Liver (tissue), 9 donors: ENCODE measurements around the gene CDCA8. TPM values are rescaled to one million over a fixed set of nuclear protein-coding genes. Genes with fewer than 3 reads are reported as not detected.

Experiments
- DNase-seq: peaks from one replicate; pipeline ENCODE4 v3.0.0-alpha.2; 2017; ENCODE audit warnings: low spot score
- H3K27ac ChIP-seq, 2 donors: one replicate each; pipeline ENCODE4 v1.7.0; 2013; ENCODE audit warnings: inconsistent platforms in 2 of 2, low read length in 2 of 2, control low read depth in 1 of 2, low read depth in 1 of 2, mild to moderate bottlenecking in 1 of 2
- H3K27me3 ChIP-seq, 4 donors: one replicate each; pipeline versions ENCODE4 v1.6.1 to v1.7.0; 2013; ENCODE audit warnings: low read length in 3 of 4, inconsistent platforms in 1 of 4, mild to moderate bottlenecking in 1 of 4, moderate library complexity in 1 of 4; ENCODE audit not compliant: control insufficient read depth in 4 of 4, insufficient read depth in 4 of 4
- H3K36me3 ChIP-seq, 4 donors: one replicate each; pipeline versions ENCODE4 v1.6.1 to v1.7.0; 2013; ENCODE audit warnings: low read length in 3 of 4, mild to moderate bottlenecking in 3 of 4, low read depth in 1 of 4, moderate library complexity in 1 of 4; ENCODE audit not compliant: control insufficient read depth in 4 of 4, insufficient read depth in 3 of 4
- H3K4me1 ChIP-seq, 4 donors: one replicate each; pipeline versions ENCODE4 v1.6.1 to v1.7.0; 2013; ENCODE audit warnings: low read length in 3 of 4, mild to moderate bottlenecking in 3 of 4, moderate library complexity in 1 of 4; ENCODE audit not compliant: control insufficient read depth in 4 of 4, insufficient read depth in 4 of 4
- H3K4me3 ChIP-seq, 3 donors: one replicate each; pipeline versions ENCODE4 v1.6.1 to v1.7.0; 2013; ENCODE audit warnings: low read length in 3 of 3, control low read depth in 1 of 3, low read depth in 1 of 3, mild to moderate bottlenecking in 1 of 3
- H3K9ac ChIP-seq, 2 donors: one replicate each; pipeline ENCODE4 v1.7.0; 2013; ENCODE audit warnings: low read length in 2 of 2, mild to moderate bottlenecking in 2 of 2, moderate library complexity in 2 of 2, control low read depth in 1 of 2, low read depth in 1 of 2
- H3K9me3 ChIP-seq, 4 donors: one replicate each; pipeline versions ENCODE4 v1.6.1 to v1.7.0; 2013; ENCODE audit warnings: low read length in 3 of 4; ENCODE audit not compliant: control insufficient read depth in 4 of 4
- CTCF ChIP-seq: fragments of 150-350 bp; IDR thresholded peaks from 2 replicates; pipeline ENCODE4 v1.5.1; 2017; ENCODE audit warnings: improper control_type of control experiment, low read depth, low read length; ENCODE audit not compliant: missing input control
- EGR1 ChIP-seq, 2 donors: IDR thresholded peaks; 2 replicates each; pipeline ENCODE4 v1.6.1; 2016 to 2018; ENCODE audit warnings: antibody characterized with exemption in 2 of 2, low read depth in 2 of 2
- FOXA1 ChIP-seq: IDR thresholded peaks from 2 replicates; pipeline ENCODE4 v1.6.1; 2016; ENCODE audit warnings: antibody characterized with exemption
- FOXA2 ChIP-seq: IDR thresholded peaks from 2 replicates; pipeline ENCODE4 v1.6.1; 2016; ENCODE audit warnings: antibody characterized with exemption
- GABPA ChIP-seq, 2 donors: IDR thresholded peaks in 1 of 2; conservative IDR thresholded peaks in 1 of 2; 2 replicates each; pipeline ENCODE4 v1.6.1; 2016; ENCODE audit warnings: antibody characterized with exemption in 2 of 2, mild to moderate bottlenecking in 1 of 2, moderate library complexity in 1 of 2
- HNF4A ChIP-seq, 2 donors: conservative IDR thresholded peaks; 2 replicates each; pipeline ENCODE4 v1.6.1; 2016; ENCODE audit warnings: antibody characterized with exemption in 2 of 2, mild to moderate bottlenecking in 2 of 2
- HNF4G ChIP-seq: IDR thresholded peaks from 2 replicates; pipeline ENCODE4 v1.6.1; 2016; ENCODE audit warnings: antibody characterized with exemption
- JUND ChIP-seq, 2 donors: IDR thresholded peaks; 2 replicates each; pipeline ENCODE4 v1.6.1; 2016; ENCODE audit warnings: antibody characterized with exemption in 2 of 2
- NR2F2 ChIP-seq: IDR thresholded peaks from 2 replicates; pipeline ENCODE4 v1.6.1; 2016; ENCODE audit warnings: antibody characterized with exemption
- RAD21 ChIP-seq, 2 donors: IDR thresholded peaks; 2 replicates each; pipeline ENCODE4 v1.6.1; 2016; ENCODE audit warnings: antibody characterized with exemption in 2 of 2, mild to moderate bottlenecking in 2 of 2
- REST ChIP-seq: IDR thresholded peaks from 2 replicates; pipeline ENCODE4 v1.6.1; 2016; ENCODE audit warnings: antibody characterized with exemption, mild to moderate bottlenecking
- RXRA ChIP-seq, 2 donors: IDR thresholded peaks; 2 replicates each; pipeline ENCODE4 v1.6.1; 2017 to 2018; ENCODE audit warnings: antibody characterized with exemption in 2 of 2, mild to moderate bottlenecking in 1 of 2
- SP1 ChIP-seq: IDR thresholded peaks from 2 replicates; pipeline ENCODE4 v1.6.1; 2018; ENCODE audit warnings: antibody characterized with exemption, mild to moderate bottlenecking
- TAF1 ChIP-seq: conservative IDR thresholded peaks from 2 replicates; pipeline ENCODE4 v1.6.1; 2016; ENCODE audit warnings: antibody characterized with exemption, mild to moderate bottlenecking
- YY1 ChIP-seq: IDR thresholded peaks from 2 replicates; pipeline ENCODE4 v1.6.1; 2016; ENCODE audit warnings: antibody characterized with exemption, mild to moderate bottlenecking
- WGBS: extraction: QIAGEN DNeasy Blood & Tissue Kit; methylation state at CpG from one replicate; pipeline ENCODE4 v1.1.7; 2013; 5-methylcytosine and 5-hydroxymethylcytosine counted together
- polyA plus RNA-seq, 2 donors: library from polyadenylated mRNA; stranded (reverse) in 1 of 2; unstranded in 1 of 2; fragments of 200-250 nt in 1 of 2; fragments of >200 nt in 1 of 2; fragmentation: Nextera tagmentation in 1 of 2; extraction: Ambion mirVana in 1 of 2; gene quantifications; one replicate each; pipeline versions ENCODE4 v1.2.1 to v1.2.3, GENCODE V29; 2013 to 2015
- total RNA-seq, 2 donors: library from RNA; depleted of rRNA; stranded (reverse); fragments of >200 nt; gene quantifications; one replicate each; pipeline ENCODE4 v1.2.3, GENCODE V29; 2014
- TF ChIP-seq, protein P1 (sequence below): IDR thresholded peaks from 2 replicates; pipeline ENCODE4 v1.6.1; 2016; ENCODE audit warnings: antibody characterized with exemption
- TF ChIP-seq, protein P2 (sequence below): IDR thresholded peaks from 2 replicates; pipeline ENCODE4 v1.6.1; 2016; ENCODE audit warnings: antibody characterized with exemption
- donor health status: healthy.
- donor health status: healthy.
- donor health status: healthy.
- donor health status: healthy.
- donor health status: healthy.

The CDCA8 gene
- total and polyA plus RNA-seq, 4 donors, result 0.25 to 16.5 (median 1.4) TPM

- no peaks in the 10 kb centered on the region for H3K36me3 ChIP-seq
- H3K4me1 ChIP-seq, result peaks cover 2 to 7% (median 6%) of the 10 kb centered on the region in 4 donors
- WGBS, result 92% methylated on average over 2 of the region's 2 CpGs
- no peaks in the 10 kb centered on the region for H3K9me3 ChIP-seq
- no peak overlapping the region for H3K4me3 ChIP-seq
- DNase-seq, result no peak
- no peaks in the 10 kb centered on the region for H3K27me3 ChIP-seq
- TF ChIP-seq, protein P1, sequence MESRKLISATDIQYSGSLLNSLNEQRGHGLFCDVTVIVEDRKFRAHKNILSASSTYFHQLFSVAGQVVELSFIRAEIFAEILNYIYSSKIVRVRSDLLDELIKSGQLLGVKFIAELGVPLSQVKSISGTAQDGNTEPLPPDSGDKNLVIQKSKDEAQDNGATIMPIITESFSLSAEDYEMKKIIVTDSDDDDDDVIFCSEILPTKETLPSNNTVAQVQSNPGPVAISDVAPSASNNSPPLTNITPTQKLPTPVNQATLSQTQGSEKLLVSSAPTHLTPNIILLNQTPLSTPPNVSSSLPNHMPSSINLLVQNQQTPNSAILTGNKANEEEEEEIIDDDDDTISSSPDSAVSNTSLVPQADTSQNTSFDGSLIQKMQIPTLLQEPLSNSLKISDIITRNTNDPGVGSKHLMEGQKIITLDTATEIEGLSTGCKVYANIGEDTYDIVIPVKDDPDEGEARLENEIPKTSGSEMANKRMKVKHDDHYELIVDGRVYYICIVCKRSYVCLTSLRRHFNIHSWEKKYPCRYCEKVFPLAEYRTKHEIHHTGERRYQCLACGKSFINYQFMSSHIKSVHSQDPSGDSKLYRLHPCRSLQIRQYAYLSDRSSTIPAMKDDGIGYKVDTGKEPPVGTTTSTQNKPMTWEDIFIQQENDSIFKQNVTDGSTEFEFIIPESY, result no peak
- TF ChIP-seq RXRA (IDR thresholded peaks at IDR 0.05) (no peak), JUND (IDR thresholded peaks at IDR 0.05) (no peak), FOXA2 (no peak), TAF1 (no peak), RAD21 (IDR thresholded peaks at IDR 0.05) (no peak), EGR1 (IDR thresholded peaks at IDR 0.05; ENCODE audit: low read depth in 2 of 2) (no peak), SP1 (no peak), HNF4A (conservative IDR thresholded peaks at IDR 0.05) (no peak), YY1 (no peak), FOXA1 (no peak)
- TF ChIP-seq, protein P2, sequence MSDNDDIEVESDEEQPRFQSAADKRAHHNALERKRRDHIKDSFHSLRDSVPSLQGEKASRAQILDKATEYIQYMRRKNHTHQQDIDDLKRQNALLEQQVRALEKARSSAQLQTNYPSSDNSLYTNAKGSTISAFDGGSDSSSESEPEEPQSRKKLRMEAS, result no peak
- H3K27ac ChIP-seq, result no peak overlapping the region
- H3K9ac ChIP-seq, result no peak overlapping the region
Measured at GRCh38 chr1:37697090-37697489, 4.8 kb downstream of the CDCA8 start.

DNA sequence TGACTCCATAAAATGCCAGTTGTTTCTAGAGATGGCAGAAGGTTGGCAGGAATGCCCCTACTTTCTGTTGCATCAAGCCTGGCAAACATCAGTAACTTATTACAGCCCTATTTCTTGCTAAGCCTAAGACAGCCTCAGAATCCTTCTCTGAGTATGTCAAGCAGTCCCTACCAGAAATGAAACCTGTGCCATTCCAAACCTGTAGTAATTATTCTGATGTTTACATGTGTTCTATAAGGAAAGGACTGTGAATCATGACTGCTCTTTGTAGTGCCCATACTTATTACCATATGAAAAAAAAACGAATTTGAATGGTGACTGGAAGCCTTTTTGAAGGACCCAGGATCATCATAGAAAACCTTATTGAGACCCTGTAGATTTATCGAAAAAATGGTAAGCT lies 5.4 kb downstream of the CDCA8 start:
- Histone ChIP-seq H3K9ac (no peak overlapping the region), H3K27ac (no peak overlapping the region), H3K4me1 (peaks cover 2 to 3% (median 2%) of the 10 kb centered on the region in 4 donors), H3K4me3 (no peak overlapping the region), H3K9me3 (no peaks in the 10 kb centered on the region), H3K36me3 (no peaks in the 10 kb centered on the region), H3K27me3 (no peaks in the 10 kb centered on the region)
- 90% methylated on average over 2 of the region's 2 CpGs for WGBS
- TF ChIP-seq RAD21 (IDR thresholded peaks at IDR 0.05), result no peak
- TF ChIP-seq SP1, result no peak
- no peak for TF ChIP-seq JUND (IDR thresholded peaks at IDR 0.05)
- TF ChIP-seq FOXA1, result no peak
- TF ChIP-seq FOXA2, result no peak
- no peak for TF ChIP-seq YY1
- no peak for TF ChIP-seq RXRA (IDR thresholded peaks at IDR 0.05)
- no peak for DNase-seq

GRCh38 chr1:37699147-37699546 lies 6.8 kb downstream of the CDCA8 start:
- Histone ChIP-seq H3K36me3 (no peaks in the 10 kb centered on the region), H3K9me3 (no peaks in the 10 kb centered on the region), H3K4me3 (no peak overlapping the region), H3K4me1 (no peaks in the 10 kb centered on the region), H3K9ac (no peak overlapping the region), H3K27ac (no peak overlapping the region), H3K27me3 (no peaks in the 10 kb centered on the region)
- WGBS, result 95% methylated on average over 7 of the region's 7 CpGs
- DNase-seq, result no peak
- TF ChIP-seq HNF4A (conservative IDR thresholded peaks at IDR 0.05) (no peak), HNF4G (no peak), JUND (IDR thresholded peaks at IDR 0.05) (no peak), YY1 (no peak), NR2F2 (no peak), RXRA (IDR thresholded peaks at IDR 0.05) (no peak), SP1 (no peak), CTCF (no peak), GABPA (IDR thresholded peaks at IDR 0.05 in 1 of 2, conservative IDR thresholded peaks at IDR 0.05 in 1 of 2) (no peak), EGR1 (IDR thresholded peaks at IDR 0.05; ENCODE audit: low read depth in 2 of 2) (no peak), REST (no peak), FOXA2 (no peak), TAF1 (no peak)
- TF ChIP-seq, protein P1, result no peak
- TF ChIP-seq, protein P2, result no peak
